HFFc6 (cell line): ENCODE data around the gene PSMD13. TPM values are rescaled to one million over a fixed set of nuclear protein-coding genes. Genes with fewer than 3 reads are reported as not detected.

ENCODE experiments used
- DNase-seq: peaks from one replicate; pipeline ENCODE4 v3.0.0-alpha.2; 2018
- H3K27ac Mint-ChIP-seq: 2 replicates; pipeline ENCODE4 v1.8.0; 2020; ENCODE audit warnings: mild to moderate bottlenecking, mixed read lengths
- H3K27me3 Mint-ChIP-seq: 2 replicates; pipeline ENCODE4 v1.8.0; 2021; ENCODE audit warnings: mild to moderate bottlenecking, moderate library complexity, mixed read lengths; ENCODE audit not compliant: insufficient read depth
- H3K36me3 Mint-ChIP-seq: 2 replicates; pipeline ENCODE4 v1.8.0; 2021; ENCODE audit warnings: low read depth, mixed read lengths
- H3K4me1 Mint-ChIP-seq: 2 replicates; pipeline ENCODE4 v1.8.0; 2020; ENCODE audit warnings: low read depth, mixed read lengths
- H3K4me3 Mint-ChIP-seq: 2 replicates; pipeline ENCODE4 v1.8.0; 2020; ENCODE audit warnings: mild to moderate bottlenecking, moderate library complexity, mixed read lengths
- H3K9me3 Mint-ChIP-seq: 2 replicates; pipeline ENCODE4 v1.8.0; 2020; ENCODE audit warnings: mild to moderate bottlenecking, mixed read lengths
- CTCF ChIP-seq: fragments of 200-600 bp; sonication (generic); IDR thresholded peaks from 2 replicates; pipeline ENCODE4 v1.5.0; 2021; ENCODE audit warnings: antibody characterized with exemption, mild to moderate bottlenecking
- total RNA-seq, 6 experiments: library from RNA; stranded (reverse); fragmentation: NEBNext Ultra II Directional; extraction: Animal tissue kit (Norgen Biotek cat#: 25700); gene quantifications; 2 replicates in 1 of 6; 3 replicates in 5 of 6; pipeline ENCODE4 v1.2.3, GENCODE V29; 2021

The PSMD13 gene
- total RNA-seq, 6 experiments from 2014 or later = 167 to 180 (median 172) TPM

GRCh38 chr11:207863-208180 is 29.0 kb upstream of the PSMD13 start:
- peaks cover 32% of the 10 kb centered on the region for H3K4me1 Mint-ChIP-seq
- no peak for TF ChIP-seq CTCF
- H3K27me3 Mint-ChIP-seq = peaks cover 11% of the 10 kb centered on the region

GRCh38 chr11:208181-208916 is 28.4 kb upstream of the PSMD13 start:
- Mint-ChIP-seq H3K4me3 (peak overlapping the region; percentile 100), H3K27ac (peak overlapping the region; percentile 100), H3K9me3 (no peaks in the 10 kb centered on the region), H3K36me3 (peaks cover 33% of the 10 kb centered on the region), H3K27me3 (peaks cover 8% of the 10 kb centered on the region), H3K4me1 (peaks cover 32% of the 10 kb centered on the region)
- peak; percentile 56 for DNase-seq
- no peak for TF ChIP-seq CTCF

More at GRCh38 chr11:207863-208180, 29.0 kb upstream of the PSMD13 start:
- Mint-ChIP-seq H3K4me3 (peak overlapping the region; percentile 100), H3K36me3 (peaks cover 35% of the 10 kb centered on the region), H3K9me3 (no peaks in the 10 kb centered on the region), H3K27ac (peak overlapping the region; percentile 100)
- DNase-seq = peak; percentile 57

- Mint-ChIP-seq H3K4me3 (peak overlapping the region; percentile 100), H3K9me3 (no peaks in the 10 kb centered on the region), H3K27ac (peak overlapping the region; percentile 100), H3K27me3 (peaks cover 7% of the 10 kb centered on the region), H3K4me1 (peaks cover 28% of the 10 kb centered on the region), H3K36me3 (peaks cover 32% of the 10 kb centered on the region)
- no peak for DNase-seq
- no peak for TF ChIP-seq CTCF
These were observed 27.9 kb upstream of the PSMD13 start for GRCh38 chr11:208917-209260.

- Mint-ChIP-seq H3K4me1 (peaks cover 27% of the 10 kb centered on the region), H3K27ac (peak overlapping the region; percentile 100), H3K9me3 (no peaks in the 10 kb centered on the region), H3K36me3 (peaks cover 31% of the 10 kb centered on the region), H3K27me3 (peaks cover 6% of the 10 kb centered on the region), H3K4me3 (peak overlapping the region; percentile 100)
- DNase-seq = no peak
- TF ChIP-seq CTCF = no peak; the same call in 1 of the 2 replicates
These were observed 27.3 kb upstream of the PSMD13 start for GRCh38 chr11:209275-210121.

- peaks cover 27% of the 10 kb centered on the region for H3K4me1 Mint-ChIP-seq
- TF ChIP-seq CTCF = no peak
- H3K27ac Mint-ChIP-seq = peak overlapping the region; percentile 100
- no peaks in the 10 kb centered on the region for H3K9me3 Mint-ChIP-seq
- peak overlapping the region; percentile 100 for H3K4me3 Mint-ChIP-seq
- peaks cover 31% of the 10 kb centered on the region for H3K36me3 Mint-ChIP-seq
- peak; percentile 82 for DNase-seq
- H3K27me3 Mint-ChIP-seq = peaks cover 6% of the 10 kb centered on the region
These were observed 26.5 kb upstream of the PSMD13 start for GRCh38 chr11:210122-210802.
